PC-9 (cell line): ENCODE data around the gene MACROD2.

Experiments
- CTCF ChIP-seq: fragments of 200-600 bp; sonication (generic); conservative IDR thresholded peaks from 2 replicates; pipeline ENCODE4 v1.6.1; 2017; ENCODE audit warnings: mixed run types, antibody characterized with exemption, mild to moderate bottlenecking, moderate library complexity
- EZH2 ChIP-seq: fragments of 200-600 bp; sonication (generic); IDR thresholded peaks from 2 replicates; pipeline ENCODE4 v1.8.0; 2017; ENCODE audit warnings: antibody characterized with exemption, low read depth

- TF ChIP-seq CTCF (no peak), EZH2 (no peak)
These were observed 780.5 kb downstream of the MACROD2 start for GRCh38 chr20:14775778-14776177.
